HG03064 (cell line): ENCODE data around the gene AKNA.
"Not testable (repeated sequence)": the region's sequence is repeated elsewhere in the genome, so short reads cannot be mapped to it uniquely, and the experiment has no call there.

ENCODE experiments used
- ATAC-seq: cut with Tn5 transposase; IDR thresholded peaks from one replicate; pipeline ENCODE4 v1.9.1; 2021; ENCODE audit warnings: low read depth; ENCODE audit not compliant: unreplicated experiment

AKNA gene

DNA sequence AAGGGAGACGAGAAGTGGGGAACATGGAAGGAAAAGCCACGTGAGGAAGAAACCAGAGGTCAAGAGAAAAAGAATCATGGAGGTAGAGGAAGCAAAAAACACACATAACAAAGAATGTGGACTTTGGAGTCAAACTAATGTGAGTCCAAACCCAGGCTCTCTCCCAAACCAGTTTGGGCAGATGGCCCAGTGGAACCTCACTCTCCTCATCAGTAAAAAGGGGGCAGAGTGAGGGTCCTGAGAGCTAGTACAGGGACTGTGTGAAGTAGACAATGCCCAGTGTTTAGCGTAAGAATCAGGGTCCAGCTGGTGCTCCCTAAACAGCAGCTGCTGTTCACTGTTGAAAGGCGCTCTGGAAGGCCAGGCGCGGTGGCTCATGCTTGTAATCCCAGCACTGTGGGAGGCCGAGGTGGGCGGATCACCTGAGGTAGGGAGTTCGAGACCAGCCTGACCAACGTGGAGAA, 59.4 kb downstream of the AKNA start:
- ATAC-seq = not testable (repeated sequence)

DNA sequence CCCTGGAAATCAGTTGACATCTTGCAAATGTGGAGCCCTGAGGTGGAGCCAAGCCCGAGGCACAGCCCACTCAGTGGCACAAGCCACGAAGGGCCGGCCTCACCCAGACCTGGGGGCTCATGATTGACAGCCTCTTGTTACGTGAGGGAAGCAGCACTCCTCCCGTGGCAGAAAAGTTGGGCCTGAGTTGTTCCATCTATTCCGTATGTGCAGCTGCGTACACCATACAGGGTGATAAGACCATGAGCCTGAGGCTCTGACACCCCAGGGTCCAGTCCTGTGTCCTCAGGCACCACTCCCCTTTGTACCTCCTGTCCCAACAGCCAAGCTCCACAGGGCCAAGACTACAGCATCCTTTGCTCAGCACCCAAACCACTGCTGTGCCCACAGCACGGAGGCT, 60.0 kb downstream of the AKNA start:
- ATAC-seq = no peak

- not testable (repeated sequence) for ATAC-seq
Measured at GRCh38 chr9:114325684-114326254, 62.0 kb downstream of the AKNA start.

- not testable (repeated sequence) for ATAC-seq
Measured at GRCh38 chr9:114324965-114325364, 62.8 kb downstream of the AKNA start.

- ATAC-seq = no peak
Measured at GRCh38 chr9:114324492-114324891, 63.3 kb downstream of the AKNA start.

GRCh38 chr9:114323849-114324248, 63.9 kb downstream of the AKNA start:
- ATAC-seq = not testable (repeated sequence)

GRCh38 chr9:114322831-114323531, 64.8 kb downstream of the AKNA start, which contains the start of gene ORM1:
TSS of gene ORM1 (plus strand) at chr9:114323098. CDS start at chr9:114323134, 36 bp downstream.
- not testable (repeated sequence) for ATAC-seq

DNA sequence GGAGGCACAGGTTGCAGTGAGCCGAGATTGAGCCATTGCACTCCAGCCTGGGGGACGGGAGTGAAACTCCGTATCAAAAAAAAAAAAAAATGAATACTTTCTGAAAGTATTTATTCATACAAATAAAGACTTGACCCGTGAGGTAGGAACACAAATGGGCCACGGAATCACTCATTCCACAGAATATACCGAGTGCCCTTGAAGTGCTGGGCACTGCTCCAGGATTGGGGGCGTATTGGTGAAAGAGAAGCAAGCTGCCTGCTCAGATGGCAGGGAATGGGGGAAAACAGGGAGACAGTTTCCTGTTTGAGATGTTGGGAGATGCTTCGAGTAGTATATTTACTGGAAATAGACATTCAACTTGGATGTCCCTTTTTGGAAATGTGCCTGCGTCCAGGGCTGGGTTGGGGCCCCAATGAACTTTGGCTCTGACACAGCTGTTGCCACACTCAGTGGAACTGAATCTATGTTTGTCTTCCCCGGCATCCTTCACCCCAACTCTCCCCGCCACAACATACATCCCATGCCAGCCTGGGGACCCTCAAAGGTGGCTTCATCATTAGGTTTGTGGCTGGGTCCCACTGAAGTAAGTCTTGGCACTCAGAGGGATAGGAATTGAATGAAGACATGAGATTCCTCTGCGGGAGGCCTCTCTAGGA, 65.5 kb downstream of the AKNA start:
- ATAC-seq = not testable (repeated sequence)

DNA sequence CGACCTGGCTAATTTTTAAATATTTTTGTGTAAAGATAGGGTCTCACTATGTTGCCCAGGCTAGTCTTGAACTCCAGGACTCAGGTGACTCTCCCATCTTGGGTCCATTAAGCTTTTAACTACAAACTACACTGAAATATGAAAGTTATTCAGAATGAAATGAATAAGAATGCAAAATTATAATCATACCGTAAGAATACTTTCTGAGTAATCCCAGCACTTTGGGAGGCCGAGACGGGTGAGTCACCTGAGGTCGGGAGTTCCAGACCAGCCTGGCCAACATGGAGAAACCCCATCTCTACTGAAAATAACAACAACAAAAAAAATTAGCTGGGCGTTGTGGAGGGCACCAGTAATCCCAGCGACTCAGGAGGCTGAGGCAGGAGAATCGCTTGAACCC, 66.0 kb downstream of the AKNA start:
- no peak for ATAC-seq

- not testable (repeated sequence) for ATAC-seq
Measured at GRCh38 chr9:114320710-114321109, 67.1 kb downstream of the AKNA start.

- ATAC-seq = no peak
Measured at GRCh38 chr9:114319147-114319546, 68.6 kb downstream of the AKNA start.

DNA sequence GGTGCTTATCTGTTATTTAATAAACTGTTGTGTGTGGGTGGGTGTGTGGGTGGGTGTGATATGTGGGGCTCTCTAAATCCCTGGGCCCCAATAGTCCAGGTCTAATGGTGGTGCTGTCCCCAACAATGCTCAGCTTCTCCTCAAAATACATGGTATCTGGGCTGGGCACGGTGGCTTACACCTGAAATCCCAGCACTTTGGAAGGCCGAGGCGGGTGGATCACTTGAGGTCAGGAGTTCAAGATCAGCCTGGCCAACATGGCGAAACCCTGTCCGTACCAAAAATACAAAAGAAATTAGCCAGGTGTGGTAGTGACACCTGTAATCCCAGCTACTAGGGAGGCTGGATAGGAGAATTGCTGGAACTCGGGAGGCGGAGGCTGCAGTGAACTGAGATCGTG, 69.4 kb downstream of the AKNA start:
- no peak for ATAC-seq

- ATAC-seq = no peak
Measured at GRCh38 chr9:114317665-114318357, 70.0 kb downstream of the AKNA start.

- ATAC-seq = no peak
Measured at GRCh38 chr9:114316605-114317230, 71.1 kb downstream of the AKNA start.

- ATAC-seq = no peak
Measured at GRCh38 chr9:114315723-114316363, 71.9 kb downstream of the AKNA start.

- no peak for ATAC-seq
Measured at GRCh38 chr9:114314881-114315722, 72.7 kb downstream of the AKNA start.

GRCh38 chr9:114314256-114314867, 73.4 kb downstream of the AKNA start:
- ATAC-seq = no peak

- no peak for ATAC-seq
Measured at GRCh38 chr9:114313186-114313585, 74.6 kb downstream of the AKNA start.

GRCh38 chr9:114312513-114312875, 75.3 kb downstream of the AKNA start:
- no peak for ATAC-seq
